GM12878 (cell line): ENCODE measurements around the gene CACNA2D3. TPM values are rescaled to one million over a fixed set of nuclear protein-coding genes. Genes with fewer than 3 reads are reported as not detected.

Experiments used
- ATAC-seq: fragments of 200-7000 bp; cut with Tn5 transposase; 3 replicates; pipeline ENCODE4 v1.9.1; 2020; ENCODE audit warnings: mild to moderate bottlenecking, moderate library complexity
- BruUV-seq: library from RNA; stranded (reverse); fragments of 400-500 nt; replicated peaks from 2 replicates; lab custom pipeline; 2021; lab: Mats Ljungman, UMichigan
- CTCF ChIA-PET: fragments of 300-600 bp; sonication (Branson Sonifier 250); formaldehyde crosslinking; extraction: SDS; loops from one replicate; lab custom pipeline; 2021; ENCODE audit warnings: inconsistent platforms; lab: Yijun Ruan, JAX
- POLR2A ChIA-PET: fragments of 350-600 bp; formaldehyde crosslinking; extraction: SDS; loops from one replicate; lab custom pipeline; 2021; ENCODE audit warnings: inconsistent platforms; lab: Charles Lee
- RAD21 ChIA-PET: fragments of 300-600 bp; sonication (Branson Sonifier 250); formaldehyde crosslinking; loops from one replicate; lab custom pipeline; 2023; ENCODE audit warnings: antibody characterized with exemption; ENCODE audit not compliant: unreplicated experiment; lab: Charles Lee
- SMC1A ChIA-PET: fragments of 300-600 bp; sonication (Branson Sonifier 250); formaldehyde crosslinking; loops from one replicate; lab custom pipeline; 2023; ENCODE audit not compliant: unreplicated experiment, uncharacterized antibody; lab: Charles Lee
- DNase-seq: peaks from one replicate; pipeline ENCODE4 v3.0.0-alpha.2; 2011; ENCODE audit warnings: low read depth, low spot score
- FAIRE-seq: peaks from 3 replicates; lab custom pipeline; 2011; peaks lifted over from hg19 to GRCh38; lab: Jason Lieb, UNC
- H2AFZ ChIP-seq: 2 replicates; pipeline ENCODE4 v1.6.0; 2011; ENCODE audit warnings: low read depth, low read length, control low read depth; ENCODE audit not compliant: control insufficient read depth
- H3K27ac ChIP-seq: 2 replicates; pipeline ENCODE4 v1.5.1; 2011; ENCODE audit warnings: control low read depth; ENCODE audit not compliant: control insufficient read depth, insufficient read depth
- H3K27me3 ChIP-seq, 2 experiments: replicated peaks in 1 of 2; 2 replicates each; pipeline versions ENCODE4 v1.6.0 to v1.6.1; 2011; ENCODE audit warnings: low read length in 1 of 2; ENCODE audit not compliant: control insufficient read depth in 2 of 2, insufficient read depth in 2 of 2
- H3K36me3 ChIP-seq, 2 experiments: 2 replicates each; pipeline ENCODE4 v1.5.1; 2011; ENCODE audit warnings: low read length in 1 of 2; ENCODE audit not compliant: control insufficient read depth in 2 of 2, insufficient read depth in 2 of 2
- H3K4me1 ChIP-seq: 2 replicates; pipeline ENCODE4 v1.6.1; 2011; ENCODE audit warnings: mild to moderate bottlenecking, low read length, moderate library complexity, mixed read lengths; ENCODE audit not compliant: control insufficient read depth, insufficient read depth
- H3K4me2 ChIP-seq: 2 replicates; pipeline ENCODE4 v1.6.0; 2011; ENCODE audit warnings: control low read depth; ENCODE audit not compliant: control insufficient read depth, insufficient read depth
- H3K4me3 ChIP-seq: fragments of 200-600 bp; sonication (generic); 2 replicates; pipeline ENCODE4 v1.5.1; 2016
- H3K79me2 ChIP-seq: 2 replicates; pipeline ENCODE4 v1.6.0; 2011; ENCODE audit warnings: low read length; ENCODE audit not compliant: control insufficient read depth, insufficient read depth
- H3K9ac ChIP-seq: 2 replicates; pipeline ENCODE4 v1.8.0; 2011; ENCODE audit warnings: low read length, control low read depth, mixed read lengths; ENCODE audit not compliant: control insufficient read depth, insufficient read depth
- H3K9me3 ChIP-seq: replicated peaks from 3 replicates; pipeline ENCODE4 v1.5.1; 2011; ENCODE audit warnings: mild to moderate bottlenecking, low read length; ENCODE audit not compliant: control insufficient read depth, insufficient read depth
- H4K20me1 ChIP-seq: 2 replicates; pipeline ENCODE4 v1.6.0; 2011; ENCODE audit not compliant: control insufficient read depth, insufficient read depth
- ATF7 ChIP-seq: fragments of 450-650 bp; IDR thresholded peaks from 2 replicates; pipeline ENCODE4 v1.6.1; 2016; ENCODE audit warnings: low read depth, mild to moderate bottlenecking
- CHD1 ChIP-seq: IDR thresholded peaks from 2 replicates; pipeline ENCODE4 v1.6.1; 2012; ENCODE audit warnings: low read depth, low read length, improper control_type of control experiment
- CHD2 ChIP-seq: IDR thresholded peaks from 2 replicates; pipeline ENCODE4 v1.6.1; 2011; ENCODE audit warnings: low read depth, low read length, improper control_type of control experiment, borderline replicate concordance
- EGR1 ChIP-seq, 2 experiments: IDR thresholded peaks; 1 replicate in 1 of 2; 2 replicates in 1 of 2; pipeline ENCODE4 v1.6.1; 2011 to 2012; ENCODE audit warnings: low read depth in 2 of 2, low read length in 2 of 2, borderline replicate concordance in 1 of 2, mild to moderate bottlenecking in 1 of 2, moderate library complexity in 1 of 2
- FOS ChIP-seq: IDR thresholded peaks from 3 replicates; pipeline ENCODE4 v1.6.1; 2011; ENCODE audit warnings: borderline replicate concordance; ENCODE audit not compliant: insufficient read length; ENCODE audit errors: extremely low read depth
- GABPA ChIP-seq: IDR thresholded peaks from 2 replicates; pipeline ENCODE4 v1.6.1; 2014; ENCODE audit warnings: antibody characterized with exemption, low read depth, mild to moderate bottlenecking, inconsistent platforms
- HDAC6 ChIP-seq: fragments of 200-600 bp; sonication (generic); IDR thresholded peaks from one replicate; pipeline ENCODE4 v1.8.0; 2017; ENCODE audit warnings: antibody characterized with exemption; ENCODE audit not compliant: unreplicated experiment
- HDGF ChIP-seq: fragments of 450-650 bp; IDR thresholded peaks from 2 replicates; pipeline ENCODE4 v1.6.1; 2016; ENCODE audit warnings: antibody characterized with exemption
- LARP7 ChIP-seq: fragments of 450-650 bp; IDR thresholded peaks from 2 replicates; pipeline ENCODE4 v1.6.1; 2017; ENCODE audit warnings: mild to moderate bottlenecking
- NFYB ChIP-seq: IDR thresholded peaks from 2 replicates; pipeline ENCODE4 v1.6.1; 2011; ENCODE audit warnings: low read depth, mild to moderate bottlenecking, low read length, improper control_type of control experiment, moderate library complexity; ENCODE audit not compliant: insufficient read depth
- SP1 ChIP-seq: IDR thresholded peaks from one replicate; pipeline ENCODE4 v1.6.1; 2011; ENCODE audit warnings: low read depth, low read length
- WRNIP1 ChIP-seq: IDR thresholded peaks from 2 replicates; pipeline ENCODE4 v1.6.1; 2011; ENCODE audit warnings: low read depth, low read length, improper control_type of control experiment, borderline replicate concordance
- ZBED1 ChIP-seq: IDR thresholded peaks from 2 replicates; pipeline ENCODE4 v1.6.1; 2016; ENCODE audit warnings: borderline replicate concordance
- ZNF592 ChIP-seq: fragments of 450-650 bp; IDR thresholded peaks from 2 replicates; pipeline ENCODE4 v1.6.1; 2017; ENCODE audit warnings: mild to moderate bottlenecking, moderate library complexity
- WGBS: methylation state at CpG from one replicate; pipeline ENCODE4 v1.1.6; 2016; ENCODE audit warnings: low lambda C conversion rate; ENCODE audit not compliant: insufficient replicate concordance, insufficient coverage; ENCODE audit errors: missing lambda C conversion rate; 5-methylcytosine and 5-hydroxymethylcytosine counted together
- in situ Hi-C: fragments of 300-500 bp; cut with MboI; formaldehyde crosslinking; loops from 9 replicates; pipeline ENCODE4 v1.14.3; 2018; ENCODE audit warnings: mixed read lengths
- intact Hi-C: fragments of 100-400 bp; cut with micrococcal nuclease; formaldehyde crosslinking; loops from one replicate; pipeline ENCODE4 v1.14.2; 2022; ENCODE audit not compliant: unreplicated experiment
- polyA plus RNA-seq, 11 experiments: library from polyadenylated mRNA; depleted of rRNA in 4 of 11; unstranded in 6 of 11; stranded (reverse) in 5 of 11; fragments of >200 nt; fragmentation: Nextera tagmentation in 4 of 11; fragmentation: Illumina TruSeq in 1 of 11; extraction: Ambion mirVana in 4 of 11; extraction: Trizol in 1 of 11; gene quantifications; 1 replicate in 1 of 11; 2 replicates in 10 of 11; pipeline versions ENCODE4 v1.2.1 to v1.2.3, GENCODE V29; 2011 to 2016; ENCODE audit warnings: inconsistent platforms in 2 of 11, missing spikeins in 2 of 11, low read depth in 1 of 11
- total RNA-seq, 4 experiments: library from RNA; depleted of rRNA in 3 of 4; stranded (reverse); fragments of >200 nt in 3 of 4; fragmentation: Illumina TruSeq in 1 of 4; extraction: Trizol in 1 of 4; gene quantifications; 2 replicates each; pipeline versions ENCODE4 v1.2.1 to v1.2.3, GENCODE V29; 2013 to 2021
- TF ChIP-seq, protein P1 (sequence below): fragments of 450-650 bp; formaldehyde crosslinking; IDR thresholded peaks from 2 replicates; pipeline ENCODE4 v1.5.0; 2022; ENCODE audit warnings: mild to moderate bottlenecking, missing genetic modification characterization
- TF ChIP-seq, protein P2 (sequence below): IDR thresholded peaks from 2 replicates; pipeline ENCODE4 v1.6.1; 2012; ENCODE audit warnings: low read depth, low read length, improper control_type of control experiment

The CACNA2D3 gene
- total and polyA plus RNA-seq, 10 of the 15 experiments (the other 5 are each of a cell fraction or from before 2014, with no cell fraction given) = not detected

- ChIA-PET SMC1A (no interaction called here), RAD21 (no interaction called here), POLR2A (no interaction called here), CTCF (no interaction called here)
- FAIRE-seq (no peak), DNase-seq (no peak), ATAC-seq (no peak)
- Histone ChIP-seq H2AFZ (no peak overlapping the region), H3K9me3 (no peaks in the 10 kb centered on the region; the same call in 2 of the 3 replicates), H3K9ac (no peak overlapping the region), H3K4me1 (no peaks in the 10 kb centered on the region), H3K79me2 (no peaks in the 10 kb centered on the region), H3K27ac (no peak overlapping the region), H3K4me2 (no peak overlapping the region), H4K20me1 (no peaks in the 10 kb centered on the region), H3K36me3 (no peaks in the 10 kb centered on the region), H3K27me3 (no peaks in the 10 kb centered on the region), H3K4me3 (no peak overlapping the region)
- intact Hi-C loops = no loop called here
- 28% methylated on average over 3 of the region's 3 CpGs for WGBS
- in situ Hi-C loops = no loop called here
- no TSS peak for BruUV-seq
- no peak for TF ChIP-seq HDGF
- TF ChIP-seq CHD1 = no peak
- no peak for TF ChIP-seq FOS
- TF ChIP-seq ZNF592 = no peak
- no peak for TF ChIP-seq CHD2
- no peak for TF ChIP-seq ATF7
- TF ChIP-seq, protein P1, sequence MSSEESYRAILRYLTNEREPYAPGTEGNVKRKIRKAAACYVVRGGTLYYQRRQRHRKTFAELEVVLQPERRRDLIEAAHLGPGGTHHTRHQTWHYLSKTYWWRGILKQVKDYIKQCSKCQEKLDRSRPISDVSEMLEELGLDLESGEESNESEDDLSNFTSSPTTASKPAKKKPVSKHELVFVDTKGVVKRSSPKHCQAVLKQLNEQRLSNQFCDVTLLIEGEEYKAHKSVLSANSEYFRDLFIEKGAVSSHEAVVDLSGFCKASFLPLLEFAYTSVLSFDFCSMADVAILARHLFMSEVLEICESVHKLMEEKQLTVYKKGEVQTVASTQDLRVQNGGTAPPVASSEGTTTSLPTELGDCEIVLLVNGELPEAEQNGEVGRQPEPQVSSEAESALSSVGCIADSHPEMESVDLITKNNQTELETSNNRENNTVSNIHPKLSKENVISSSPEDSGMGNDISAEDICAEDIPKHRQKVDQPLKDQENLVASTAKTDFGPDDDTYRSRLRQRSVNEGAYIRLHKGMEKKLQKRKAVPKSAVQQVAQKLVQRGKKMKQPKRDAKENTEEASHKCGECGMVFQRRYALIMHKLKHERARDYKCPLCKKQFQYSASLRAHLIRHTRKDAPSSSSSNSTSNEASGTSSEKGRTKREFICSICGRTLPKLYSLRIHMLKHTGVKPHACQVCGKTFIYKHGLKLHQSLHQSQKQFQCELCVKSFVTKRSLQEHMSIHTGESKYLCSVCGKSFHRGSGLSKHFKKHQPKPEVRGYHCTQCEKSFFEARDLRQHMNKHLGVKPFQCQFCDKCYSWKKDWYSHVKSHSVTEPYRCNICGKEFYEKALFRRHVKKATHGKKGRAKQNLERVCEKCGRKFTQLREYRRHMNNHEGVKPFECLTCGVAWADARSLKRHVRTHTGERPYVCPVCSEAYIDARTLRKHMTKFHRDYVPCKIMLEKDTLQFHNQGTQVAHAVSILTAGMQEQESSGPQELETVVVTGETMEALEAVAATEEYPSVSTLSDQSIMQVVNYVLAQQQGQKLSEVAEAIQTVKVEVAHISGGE (CRISPR knock-in tag) = no peak
- TF ChIP-seq, protein P2, sequence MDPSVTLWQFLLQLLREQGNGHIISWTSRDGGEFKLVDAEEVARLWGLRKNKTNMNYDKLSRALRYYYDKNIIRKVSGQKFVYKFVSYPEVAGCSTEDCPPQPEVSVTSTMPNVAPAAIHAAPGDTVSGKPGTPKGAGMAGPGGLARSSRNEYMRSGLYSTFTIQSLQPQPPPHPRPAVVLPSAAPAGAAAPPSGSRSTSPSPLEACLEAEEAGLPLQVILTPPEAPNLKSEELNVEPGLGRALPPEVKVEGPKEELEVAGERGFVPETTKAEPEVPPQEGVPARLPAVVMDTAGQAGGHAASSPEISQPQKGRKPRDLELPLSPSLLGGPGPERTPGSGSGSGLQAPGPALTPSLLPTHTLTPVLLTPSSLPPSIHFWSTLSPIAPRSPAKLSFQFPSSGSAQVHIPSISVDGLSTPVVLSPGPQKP = no peak
- TF ChIP-seq LARP7 = no peak
- TF ChIP-seq GABPA = no peak
- no peak for TF ChIP-seq HDAC6
- TF ChIP-seq NFYB = no peak
- TF ChIP-seq EGR1 (IDR thresholded peaks at IDR 0.05; ENCODE audit: borderline replicate concordance in 1 of 2, low read depth in 2 of 2, low read length in 2 of 2) = no peak
- TF ChIP-seq SP1 = no peak
- TF ChIP-seq WRNIP1 = no peak
- TF ChIP-seq ZBED1 = no peak
Observed at GRCh38 chr3:54305409-54306099, 183.2 kb downstream of the CACNA2D3 start.
